ENCODE measurements around the gene TMEM97. TPM values are rescaled to one million over a fixed set of nuclear protein-coding genes. Genes with fewer than 3 reads are reported as not detected.

TMEM97 gene
- total RNA-seq, 1 experiment from 2014 or later = 55.6 TPM

DNA sequence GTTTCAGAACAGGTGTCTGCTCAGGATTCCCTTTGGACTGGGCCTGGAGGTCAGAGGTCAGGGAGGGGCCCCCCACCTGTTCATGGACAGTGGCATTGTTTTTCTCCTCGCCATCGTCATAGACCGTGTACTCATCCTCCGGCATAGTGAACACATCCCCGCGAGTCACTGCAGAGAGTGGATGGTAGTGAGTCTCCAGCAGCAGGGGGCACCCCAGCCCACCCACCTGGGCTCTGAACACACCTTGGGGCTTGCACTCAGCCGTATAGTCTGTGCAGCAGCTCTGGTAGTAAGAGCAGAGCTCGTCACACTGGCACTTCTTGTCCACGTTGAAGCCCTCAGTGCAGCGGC lies 50.7 kb downstream of the TMEM97 start:
- H3K9ac ChIP-seq (ENCODE audit: low read length) = no peak overlapping the region
- ChIA-PET RAD21 (ENCODE audit: low non-redundant PET in 1 of 2, low total read pairs in 2 of 2, uncharacterized antibody in 2 of 2, unreplicated experiment in 2 of 2) (no interaction called here), CTCF (no interaction called here), POLR2A (interaction anchor here (1.2 kb wide), 1 partner anchor 12 kb away, joined by 6 read pairs; the partner anchor contains the start of gene POLDIP2)
- no peak for DNase-seq (ENCODE audit: low read depth, low spot score)
- H3K9me2 ChIP-seq (ENCODE audit: insufficient read depth) = no peaks in the 10 kb centered on the region
- no peaks in the 10 kb centered on the region for H4K20me1 ChIP-seq (ENCODE audit: insufficient read depth)
- H3K27me3 ChIP-seq (ENCODE audit: insufficient read depth, low read length) = no peaks in the 10 kb centered on the region
- no peaks in the 10 kb centered on the region for H3K9me3 ChIP-seq (ENCODE audit: control insufficient read depth in 1 of 2, insufficient read depth in 1 of 2, low read depth in 1 of 2, low read length in 2 of 2)
- H3K79me2 ChIP-seq (ENCODE audit: insufficient read depth, low read length) = no peaks in the 10 kb centered on the region
- intact Hi-C loops (cut with micrococcal nuclease) = loop anchor here (10.0 kb wide), 2 partner anchors 55 to 75 kb away; partner anchors contain the start of gene TMEM97
- BruUV-seq (replicated peaks) = no TSS peak
- TF ChIP-seq, protein P1, sequence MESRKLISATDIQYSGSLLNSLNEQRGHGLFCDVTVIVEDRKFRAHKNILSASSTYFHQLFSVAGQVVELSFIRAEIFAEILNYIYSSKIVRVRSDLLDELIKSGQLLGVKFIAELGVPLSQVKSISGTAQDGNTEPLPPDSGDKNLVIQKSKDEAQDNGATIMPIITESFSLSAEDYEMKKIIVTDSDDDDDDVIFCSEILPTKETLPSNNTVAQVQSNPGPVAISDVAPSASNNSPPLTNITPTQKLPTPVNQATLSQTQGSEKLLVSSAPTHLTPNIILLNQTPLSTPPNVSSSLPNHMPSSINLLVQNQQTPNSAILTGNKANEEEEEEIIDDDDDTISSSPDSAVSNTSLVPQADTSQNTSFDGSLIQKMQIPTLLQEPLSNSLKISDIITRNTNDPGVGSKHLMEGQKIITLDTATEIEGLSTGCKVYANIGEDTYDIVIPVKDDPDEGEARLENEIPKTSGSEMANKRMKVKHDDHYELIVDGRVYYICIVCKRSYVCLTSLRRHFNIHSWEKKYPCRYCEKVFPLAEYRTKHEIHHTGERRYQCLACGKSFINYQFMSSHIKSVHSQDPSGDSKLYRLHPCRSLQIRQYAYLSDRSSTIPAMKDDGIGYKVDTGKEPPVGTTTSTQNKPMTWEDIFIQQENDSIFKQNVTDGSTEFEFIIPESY (IDR thresholded peaks at IDR 0.05; ENCODE audit: extremely low read depth, insufficient replicate concordance, low read length) = no peak
- TF ChIP-seq ZNF274 (IDR thresholded peaks at IDR 0.05; ENCODE audit: low read depth, low read length) (no peak), EGR1 (IDR thresholded peaks at IDR 0.05; ENCODE audit: low read depth) (no peak), SP1 (IDR thresholded peaks at IDR 0.05; ENCODE audit: low read depth) (no peak), POLR2A (IDR thresholded peaks at IDR 0.05; ENCODE audit: borderline replicate concordance, extremely low read depth, insufficient read depth, insufficient read length) (no peak), YY1 (IDR thresholded peaks at IDR 0.05; ENCODE audit: extremely low read depth, insufficient replicate concordance, low read depth, low read length) (no peak), ELF1 (IDR thresholded peaks at IDR 0.05; ENCODE audit: borderline replicate concordance, low read depth) (no peak)
- H3K4me1 ChIP-seq (ENCODE audit: control insufficient read depth in 1 of 2, insufficient read depth in 2 of 2, low read length in 2 of 2) = peaks cover 11 to 20% of the 10 kb centered on the region in 2 experiments; a peak in 3 of 4 replicates
- ATAC-seq = no peak
- H3K36me3 ChIP-seq (ENCODE audit: control insufficient read depth in 1 of 2, insufficient read depth in 2 of 2, low read length in 2 of 2) = no peaks in the 10 kb centered on the region
- no peak overlapping the region for H3K4me3 ChIP-seq (replicated peaks in 1 of 2; ENCODE audit: low read depth in 1 of 2, low read length in 2 of 2)
- 0 out of 2 replicates have a peak overlapping the region, but pooled peaks have one; percentile 12 for H3K4me2 ChIP-seq (ENCODE audit: low read length)
- H2AFZ ChIP-seq (ENCODE audit: low read depth, low read length, poor library complexity, severe bottlenecking) = no peak overlapping the region
- no peak overlapping the region for H3K27ac ChIP-seq (ENCODE audit: low read depth, low read length)
